ENCODE measurements around the gene ACAN. TPM values are rescaled to one million over a fixed set of nuclear protein-coding genes. Genes with fewer than 3 reads are reported as not detected.

Gene ACAN
- polyA plus RNA-seq, 1 experiment = 3.6 TPM

- ChIA-PET POLR2A (no interaction called here), CTCF (interaction anchor here (1.4 kb wide), 1 partner anchor 10 kb away, joined by 3 read pairs; no protein-coding TSS in a partner anchor)
- no peak for TF ChIP-seq CTCF (IDR thresholded peaks at IDR 0.05; ENCODE audit: insufficient read depth, low read depth, low read length)
- peaks cover 3% of the 10 kb centered on the region; the same call in 1 of the 2 replicates for H3K27me3 ChIP-seq (ENCODE audit: control insufficient read depth, insufficient read depth, low read length)
- DNase-seq (ENCODE audit: low read depth) = no peak
- H3K4me3 ChIP-seq (ENCODE audit: low read depth, low read length) = no peak overlapping the region
- H3K36me3 ChIP-seq (ENCODE audit: control insufficient read depth, insufficient read depth, low read length) = no peaks in the 10 kb centered on the region
These were observed 11.2 kb downstream of the ACAN start for GRCh38 chr15:88814393-88814792.

GRCh38 chr15:88818920-88819319 is 15.7 kb downstream of the ACAN start:
- Histone ChIP-seq H3K4me3 (ENCODE audit: low read depth, low read length) (no peak overlapping the region), H3K27me3 (ENCODE audit: control insufficient read depth, insufficient read depth, low read length) (peaks cover 7% of the 10 kb centered on the region), H3K36me3 (ENCODE audit: control insufficient read depth, insufficient read depth, low read length) (no peaks in the 10 kb centered on the region)
- no peak for DNase-seq (ENCODE audit: low read depth)
- ChIA-PET CTCF (no interaction called here), POLR2A (no interaction called here)
- no peak for TF ChIP-seq CTCF (IDR thresholded peaks at IDR 0.05; ENCODE audit: insufficient read depth, low read depth, low read length)

- ChIA-PET CTCF (no interaction called here), POLR2A (no interaction called here)
- no peak for TF ChIP-seq CTCF (IDR thresholded peaks at IDR 0.05; ENCODE audit: insufficient read depth, low read depth, low read length)
- H3K27me3 ChIP-seq (ENCODE audit: control insufficient read depth, insufficient read depth, low read length) = peaks cover 7% of the 10 kb centered on the region
- H3K4me3 ChIP-seq (ENCODE audit: low read depth, low read length) = no peak overlapping the region
- no peak for DNase-seq (ENCODE audit: low read depth)
- H3K36me3 ChIP-seq (ENCODE audit: control insufficient read depth, insufficient read depth, low read length) = no peaks in the 10 kb centered on the region
These were observed 18.8 kb downstream of the ACAN start for GRCh38 chr15:88821993-88822392.

- POLR2A ChIA-PET = no interaction called here
- DNase-seq (ENCODE audit: low read depth) = no peak
These were observed 25.6 kb downstream of the ACAN start for GRCh38 chr15:88828791-88829190.

GRCh38 chr15:88830016-88830415 is 26.8 kb downstream of the ACAN start:
- Histone ChIP-seq H3K4me3 (ENCODE audit: low read depth, low read length) (no peak overlapping the region), H3K27me3 (ENCODE audit: control insufficient read depth, insufficient read depth, low read length) (peaks cover 2% of the 10 kb centered on the region), H3K36me3 (ENCODE audit: control insufficient read depth, insufficient read depth, low read length) (no peaks in the 10 kb centered on the region)
- ChIA-PET POLR2A (no interaction called here), CTCF (no interaction called here)
- DNase-seq (ENCODE audit: low read depth) = no peak
- no peak for TF ChIP-seq CTCF (IDR thresholded peaks at IDR 0.05; ENCODE audit: insufficient read depth, low read depth, low read length)

More at GRCh38 chr15:88828791-88829190, 25.6 kb downstream of the ACAN start:
- CTCF ChIA-PET = no interaction called here
- TF ChIP-seq CTCF (IDR thresholded peaks at IDR 0.05; ENCODE audit: insufficient read depth, low read depth, low read length) = no peak
- no peak overlapping the region for H3K4me3 ChIP-seq (ENCODE audit: low read depth, low read length)
- peaks cover 2% of the 10 kb centered on the region for H3K27me3 ChIP-seq (ENCODE audit: control insufficient read depth, insufficient read depth, low read length)
- H3K36me3 ChIP-seq (ENCODE audit: control insufficient read depth, insufficient read depth, low read length) = no peaks in the 10 kb centered on the region
